Brain microvascular endothelial cell (primary cell): ENCODE data around the gene INPP4B.

Experiments used
- DNase-seq: peaks from one replicate; pipeline ENCODE4 v3.0.0-alpha.2; 2020
- H3K27ac ChIP-seq: fragments of 250-450 bp; sonication (Bioruptor Pico); 2 replicates; pipeline ENCODE4 v1.5.1; 2020; ENCODE audit warnings: mild to moderate bottlenecking, moderate library complexity
- H3K27me3 ChIP-seq: fragments of 250-450 bp; sonication (Bioruptor Pico); replicated peaks from 2 replicates; pipeline ENCODE4 v1.5.1; 2020; ENCODE audit warnings: mild to moderate bottlenecking
- H3K36me3 ChIP-seq: fragments of 250-450 bp; sonication (Bioruptor Pico); replicated peaks from 2 replicates; pipeline ENCODE4 v1.5.1; 2020; ENCODE audit warnings: mild to moderate bottlenecking
- H3K4me3 ChIP-seq: 2 replicates; pipeline ENCODE4 v1.5.1; 2011; ENCODE audit warnings: low read depth, mild to moderate bottlenecking, control low read depth, low read length, moderate library complexity
- in situ Hi-C: cut with HindIII; loops from 2 replicates; pipeline ENCODE4 v1.10.0; 2017; ENCODE audit warnings: low sequenced_read_pairs, low pct_ligation_motif_present
- TF ChIP-seq, protein P1 (sequence below): IDR thresholded peaks from 2 replicates; pipeline ENCODE4 v1.5.1; 2011; ENCODE audit warnings: low read depth, mild to moderate bottlenecking, moderate library complexity, low read length, control low read depth, inconsistent platforms; ENCODE audit errors: missing control alignments

Gene INPP4B

DNA sequence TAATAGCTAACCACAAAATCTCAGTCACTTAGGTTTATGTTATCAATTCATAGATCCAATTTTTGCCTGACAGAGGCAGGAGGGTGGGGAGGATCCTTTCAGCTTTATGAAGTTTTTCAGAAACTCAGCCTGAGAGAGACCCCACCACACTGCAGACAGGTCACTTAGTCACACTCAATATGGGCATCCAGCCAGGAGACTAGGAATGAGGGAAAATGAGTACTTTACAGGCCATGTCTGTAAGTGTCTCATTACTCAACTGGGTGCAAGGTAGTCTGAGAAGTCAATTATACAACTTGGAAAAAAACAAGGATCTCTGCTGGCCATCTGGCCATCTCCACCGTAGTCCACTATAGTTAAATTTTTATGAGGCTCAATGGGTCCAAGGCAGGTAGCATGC lies 365.9 kb downstream of the INPP4B start:
- in situ Hi-C loops: no loop called here
- Histone ChIP-seq H3K36me3 (no peaks in the 10 kb centered on the region), H3K27ac (no peak overlapping the region), H3K27me3 (no peaks in the 10 kb centered on the region), H3K4me3 (no peak overlapping the region)
- DNase-seq: peak; percentile 74
- TF ChIP-seq, protein P1, sequence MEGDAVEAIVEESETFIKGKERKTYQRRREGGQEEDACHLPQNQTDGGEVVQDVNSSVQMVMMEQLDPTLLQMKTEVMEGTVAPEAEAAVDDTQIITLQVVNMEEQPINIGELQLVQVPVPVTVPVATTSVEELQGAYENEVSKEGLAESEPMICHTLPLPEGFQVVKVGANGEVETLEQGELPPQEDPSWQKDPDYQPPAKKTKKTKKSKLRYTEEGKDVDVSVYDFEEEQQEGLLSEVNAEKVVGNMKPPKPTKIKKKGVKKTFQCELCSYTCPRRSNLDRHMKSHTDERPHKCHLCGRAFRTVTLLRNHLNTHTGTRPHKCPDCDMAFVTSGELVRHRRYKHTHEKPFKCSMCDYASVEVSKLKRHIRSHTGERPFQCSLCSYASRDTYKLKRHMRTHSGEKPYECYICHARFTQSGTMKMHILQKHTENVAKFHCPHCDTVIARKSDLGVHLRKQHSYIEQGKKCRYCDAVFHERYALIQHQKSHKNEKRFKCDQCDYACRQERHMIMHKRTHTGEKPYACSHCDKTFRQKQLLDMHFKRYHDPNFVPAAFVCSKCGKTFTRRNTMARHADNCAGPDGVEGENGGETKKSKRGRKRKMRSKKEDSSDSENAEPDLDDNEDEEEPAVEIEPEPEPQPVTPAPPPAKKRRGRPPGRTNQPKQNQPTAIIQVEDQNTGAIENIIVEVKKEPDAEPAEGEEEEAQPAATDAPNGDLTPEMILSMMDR: no peak

DNA sequence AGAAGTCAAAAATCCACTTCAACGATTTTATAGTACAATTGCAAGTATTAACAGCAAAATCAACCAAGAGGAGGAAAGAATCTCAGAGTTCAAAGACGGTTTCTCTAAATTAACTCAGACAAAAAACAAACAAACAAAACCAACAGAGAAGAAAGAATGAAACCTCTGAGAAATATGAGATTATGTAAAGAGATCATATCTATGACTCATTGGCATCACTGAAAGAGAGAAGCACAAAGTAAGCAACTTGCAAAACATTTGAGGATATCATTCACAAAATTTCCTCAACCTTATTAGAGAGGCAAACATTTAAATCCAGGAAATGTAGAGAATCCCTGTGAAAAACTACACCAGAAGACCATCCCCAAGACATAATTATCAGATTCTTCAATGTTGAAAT lies 370.4 kb downstream of the INPP4B start:
- in situ Hi-C loops: no loop called here
- DNase-seq: no peak
- Histone ChIP-seq H3K36me3 (no peaks in the 10 kb centered on the region), H3K27me3 (no peaks in the 10 kb centered on the region), H3K4me3 (no peak overlapping the region), H3K27ac (no peak overlapping the region)
- TF ChIP-seq, protein P1: no peak

DNA sequence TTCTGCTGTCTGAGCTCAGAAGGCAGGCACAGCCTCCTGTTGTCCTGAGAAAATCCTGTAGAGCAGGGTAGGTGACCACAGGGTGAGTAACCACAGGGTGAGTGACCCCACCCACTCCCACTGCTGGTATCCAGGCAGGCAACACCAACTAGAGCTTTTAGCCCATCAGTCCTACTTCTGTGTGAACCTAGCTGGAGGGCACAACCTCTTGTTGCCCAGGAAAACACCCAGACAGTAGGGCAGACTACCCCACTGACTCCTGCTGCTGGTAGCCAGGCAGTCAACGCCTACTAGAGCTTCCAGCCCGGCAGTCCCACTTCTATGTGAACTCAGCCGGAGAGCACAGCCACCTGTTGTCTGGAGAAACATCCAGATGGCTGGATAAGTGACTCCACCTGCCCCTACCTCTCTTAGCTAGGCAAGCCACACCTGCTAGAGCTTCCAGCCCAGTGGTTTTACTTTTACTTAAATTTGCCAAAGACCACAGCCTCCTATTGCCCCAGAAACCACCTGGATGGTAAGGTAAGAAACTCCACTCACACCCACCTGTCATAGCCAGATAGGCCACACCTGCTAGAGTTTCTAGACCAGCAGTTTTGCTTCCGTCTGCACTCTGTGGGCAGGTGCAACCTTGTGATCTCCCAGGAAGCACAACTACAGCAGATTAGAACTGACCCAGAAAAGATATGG lies 371.6 kb downstream of the INPP4B start:
- DNase-seq: peak; percentile 18
- no peak overlapping the region for H3K4me3 ChIP-seq
- TF ChIP-seq, protein P1: no peak
- no peaks in the 10 kb centered on the region for H3K27me3 ChIP-seq
- no peak overlapping the region for H3K27ac ChIP-seq
- in situ Hi-C loops: no loop called here
- H3K36me3 ChIP-seq: no peaks in the 10 kb centered on the region

DNA sequence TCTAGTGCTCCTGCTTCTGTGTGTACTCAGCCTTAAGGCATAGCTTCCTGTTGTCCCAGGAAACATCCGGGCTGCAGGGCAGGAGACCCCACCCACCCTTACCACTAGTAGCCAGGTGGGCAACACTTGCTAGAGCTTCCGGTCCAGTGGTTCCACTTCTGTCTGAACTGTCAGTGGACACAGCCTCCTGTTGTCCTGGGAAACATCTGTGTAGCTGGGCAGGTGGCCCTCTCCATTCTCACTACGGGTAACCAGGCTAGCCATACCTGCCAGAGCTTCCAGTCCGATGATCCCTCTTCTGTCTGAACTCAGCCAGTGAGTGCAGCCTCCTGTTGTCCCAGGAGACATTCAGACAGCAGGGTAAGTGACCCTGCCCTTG lies 372.2 kb downstream of the INPP4B start:
- in situ Hi-C loops: no loop called here

DNA sequence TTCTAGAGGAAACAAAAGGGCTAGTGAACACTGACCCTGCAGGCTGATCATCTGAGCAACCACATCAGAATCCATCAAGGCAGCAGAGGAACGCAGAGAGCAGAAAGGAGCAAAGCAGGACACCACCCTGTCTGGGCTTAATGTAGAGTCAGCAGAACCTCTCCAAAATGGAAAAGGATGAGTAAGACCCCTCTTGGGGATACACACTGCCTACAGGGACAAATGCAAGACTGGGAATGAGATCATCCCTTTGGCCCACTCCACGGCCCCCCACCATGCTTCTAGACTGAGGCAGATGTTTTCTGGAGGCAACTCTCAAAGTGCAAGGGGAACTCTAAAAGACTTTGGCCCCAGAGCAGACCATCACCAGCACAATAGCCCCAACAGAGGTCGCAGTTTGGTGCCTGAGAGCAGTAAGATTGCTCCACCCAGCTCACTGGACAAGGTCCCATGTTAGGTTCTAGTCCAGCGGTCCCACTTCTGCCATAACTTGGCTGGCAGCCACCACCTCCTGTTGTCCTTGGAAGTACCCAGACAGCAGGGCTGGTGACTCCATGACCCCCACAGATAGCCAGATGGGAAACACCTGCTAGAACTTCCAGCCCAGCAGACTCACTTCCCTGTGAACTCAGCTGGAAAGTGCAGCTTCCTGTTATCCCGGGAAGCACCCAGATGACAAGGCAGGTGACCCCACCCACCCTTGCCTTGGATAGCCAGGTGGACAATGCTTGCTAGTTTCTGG lies 372.7 kb downstream of the INPP4B start:
- Histone ChIP-seq H3K36me3 (no peaks in the 10 kb centered on the region), H3K4me3 (no peak overlapping the region), H3K27ac (no peak overlapping the region), H3K27me3 (no peaks in the 10 kb centered on the region)
- no peak for DNase-seq
- in situ Hi-C loops: no loop called here
- TF ChIP-seq, protein P1: no peak

More for the DNA sequence above, 372.2 kb downstream of the INPP4B start:
- Histone ChIP-seq H3K4me3 (no peak overlapping the region), H3K36me3 (no peaks in the 10 kb centered on the region), H3K27ac (no peak overlapping the region), H3K27me3 (no peaks in the 10 kb centered on the region)
- DNase-seq: no peak
- TF ChIP-seq, protein P1: no peak

DNA sequence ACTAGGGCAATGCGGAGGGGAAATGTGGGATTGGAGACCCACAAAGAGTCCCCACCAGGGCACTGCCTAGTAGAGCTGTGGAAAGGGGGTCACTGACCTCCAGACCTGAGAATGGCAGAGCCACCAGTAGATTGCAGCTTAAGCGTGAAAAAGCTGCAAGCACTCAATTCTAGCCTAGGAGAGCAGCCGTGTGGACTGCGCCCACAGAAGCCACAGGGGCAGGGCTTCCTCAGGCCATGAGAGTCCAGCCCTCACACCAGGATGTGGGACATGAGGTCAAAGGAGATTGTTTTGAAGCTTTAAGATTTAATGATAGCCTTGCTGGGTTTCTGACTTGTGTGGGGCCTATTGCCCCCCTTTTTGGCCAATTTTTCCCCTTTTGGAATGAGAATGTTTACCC lies 379.0 kb downstream of the INPP4B start:
- Histone ChIP-seq H3K27ac (no peak overlapping the region), H3K4me3 (no peak overlapping the region), H3K27me3 (no peaks in the 10 kb centered on the region), H3K36me3 (no peaks in the 10 kb centered on the region)
- in situ Hi-C loops: no loop called here
- TF ChIP-seq, protein P1: no peak
- no peak for DNase-seq
